GM23338 (cell line): ENCODE data around the gene KLRK1. TPM values are rescaled to one million over a fixed set of nuclear protein-coding genes. Genes with fewer than 3 reads are reported as not detected.
A peak's percentile ranks its signal among the peaks of the same experiment; 100 is the strongest.

Experiments
- ATAC-seq: fragments of 200-7000 bp; cut with Tn5 transposase; 3 replicates; pipeline ENCODE4 v1.9.1; 2020
- DNase-seq: peaks from one replicate; pipeline ENCODE4 v3.0.0-alpha.2; 2015; ENCODE audit warnings: low spot score
- H2AFZ ChIP-seq: fragments of 200-600 bp; sonication (generic); 2 replicates; pipeline ENCODE4 v1.8.0; 2016; ENCODE audit warnings: antibody characterized with exemption, mild to moderate bottlenecking, moderate library complexity
- H3F3A ChIP-seq: fragments of 200-600 bp; sonication (generic); replicated peaks from 2 replicates; pipeline ENCODE4 v1.8.0; 2017; ENCODE audit warnings: antibody characterized with exemption, mixed run types, low read depth
- H3K27ac ChIP-seq: fragments of 200-600 bp; sonication (generic); 2 replicates; pipeline ENCODE4 v1.6.1; 2016; ENCODE audit warnings: low read depth
- H3K27me3 ChIP-seq: fragments of 200-600 bp; sonication (generic); 2 replicates; pipeline ENCODE4 v1.8.0; 2016; ENCODE audit warnings: mild to moderate bottlenecking, mixed run types, moderate library complexity; ENCODE audit not compliant: insufficient read depth
- H3K36me3 ChIP-seq: fragments of 200-600 bp; sonication (generic); 2 replicates; pipeline ENCODE4 v1.8.0; 2016; ENCODE audit warnings: mild to moderate bottlenecking; ENCODE audit not compliant: insufficient read depth
- H3K4me1 ChIP-seq: fragments of 200-600 bp; sonication (generic); 2 replicates; pipeline ENCODE4 v1.8.0; 2016; ENCODE audit warnings: mild to moderate bottlenecking, moderate library complexity; ENCODE audit not compliant: insufficient read depth
- H3K4me2 ChIP-seq: fragments of 200-600 bp; sonication (generic); 2 replicates; pipeline ENCODE4 v1.7.1; 2017; ENCODE audit warnings: mixed run types
- H3K4me3 ChIP-seq: fragments of 200-600 bp; sonication (generic); 2 replicates; pipeline ENCODE4 v1.6.1; 2016; ENCODE audit warnings: mixed run types
- H3K79me2 ChIP-seq: fragments of 200-600 bp; sonication (generic); replicated peaks from 2 replicates; pipeline ENCODE4 v1.8.0; 2017; ENCODE audit warnings: mild to moderate bottlenecking; ENCODE audit not compliant: insufficient read depth
- H3K9me2 ChIP-seq: fragments of 200-600 bp; sonication (generic); 2 replicates; pipeline ENCODE4 v1.8.0; 2017; ENCODE audit not compliant: insufficient read depth
- H4K20me1 ChIP-seq: fragments of 200-600 bp; sonication (generic); replicated peaks from 2 replicates; pipeline ENCODE4 v1.8.0; 2017; ENCODE audit warnings: mild to moderate bottlenecking; ENCODE audit not compliant: insufficient read depth
- H3K27ac Mint-ChIP-seq: 2 replicates; pipeline ENCODE4 v1.8.0; 2020; ENCODE audit warnings: inconsistent platforms, mild to moderate bottlenecking, moderate library complexity, mixed read lengths
- H3K27me3 Mint-ChIP-seq: 3 replicates; pipeline ENCODE4 v1.8.0; 2022; ENCODE audit warnings: low read depth, mild to moderate bottlenecking, moderate library complexity, mixed read lengths, inconsistent platforms; ENCODE audit not compliant: insufficient read depth, poor library complexity
- H3K36me3 Mint-ChIP-seq: 3 replicates; pipeline ENCODE4 v1.8.0; 2021; ENCODE audit warnings: low read depth, mild to moderate bottlenecking, inconsistent platforms, moderate library complexity, mixed read lengths
- H3K4me1 Mint-ChIP-seq: 3 replicates; pipeline ENCODE4 v1.8.0; 2020; ENCODE audit warnings: mild to moderate bottlenecking, inconsistent platforms, mixed read lengths
- H3K4me3 Mint-ChIP-seq: 3 replicates; pipeline ENCODE4 v1.8.0; 2021; ENCODE audit warnings: moderate library complexity, mild to moderate bottlenecking, inconsistent platforms, mixed read lengths
- H3K9me3 Mint-ChIP-seq: 3 replicates; pipeline ENCODE4 v1.8.0; 2020; ENCODE audit warnings: moderate library complexity, mild to moderate bottlenecking, inconsistent platforms, mixed read lengths
- CREB1 ChIP-seq: fragments of 250-450 bp; sonication (Bioruptor Pico); IDR thresholded peaks from 2 replicates; pipeline ENCODE4 v1.5.0; 2020; ENCODE audit warnings: low read depth, mild to moderate bottlenecking, moderate library complexity
- EZH2 ChIP-seq: fragments of 200-600 bp; sonication (generic); IDR thresholded peaks from one replicate; pipeline ENCODE4 v1.8.0; 2017; ENCODE audit warnings: antibody characterized with exemption, mild to moderate bottlenecking, low read depth; ENCODE audit not compliant: unreplicated experiment
- EZH2phosphoT487 ChIP-seq: fragments of 200-600 bp; sonication (generic); IDR thresholded peaks from one replicate; pipeline ENCODE4 v1.8.1; 2018; ENCODE audit warnings: antibody characterized with exemption; ENCODE audit not compliant: unreplicated experiment
- JUNB ChIP-seq: IDR thresholded peaks from one replicate; pipeline ENCODE4 v1.6.1; 2016; ENCODE audit warnings: antibody characterized with exemption; ENCODE audit not compliant: unreplicated experiment
- NANOG ChIP-seq: IDR thresholded peaks from 2 replicates; pipeline ENCODE4 v1.6.1; 2016; ENCODE audit warnings: antibody characterized with exemption, borderline replicate concordance
- POLR2AphosphoS5 ChIP-seq: IDR thresholded peaks from 2 replicates; pipeline ENCODE4 v1.6.1; 2016; ENCODE audit warnings: antibody characterized with exemption, low read depth
- STAT1 ChIP-seq: IDR thresholded peaks from one replicate; pipeline ENCODE4 v1.6.1; 2016; ENCODE audit warnings: antibody characterized with exemption; ENCODE audit not compliant: unreplicated experiment
- ZNF114 ChIP-seq: fragments of 250-450 bp; sonication (Bioruptor Pico); IDR thresholded peaks from 2 replicates; pipeline ENCODE4 v1.5.0; 2020; ENCODE audit warnings: mild to moderate bottlenecking, moderate library complexity
- ZNF331 ChIP-seq: fragments of 250-450 bp; sonication (Bioruptor Pico); IDR thresholded peaks from 2 replicates; pipeline ENCODE4 v1.5.0; 2020; ENCODE audit warnings: low read depth, mild to moderate bottlenecking, moderate library complexity
- polyA plus RNA-seq: library from polyadenylated mRNA; unstranded; fragments of >200 nt; fragmentation: Nextera tagmentation; extraction: Ambion mirVana; gene quantifications from 2 replicates; pipeline ENCODE4 v1.2.1, GENCODE V29; 2016
- total RNA-seq: library from RNA; depleted of rRNA; stranded (reverse); fragments of >200 nt; shearing (Covaris generic); gene quantifications from 2 replicates; pipeline ENCODE4 v1.2.3, GENCODE V29; 2014
- TF ChIP-seq, protein P1 (sequence below), 2 experiments: fragments of 200-600 bp in 1 of 2; sonication (generic) in 1 of 2; conservative IDR thresholded peaks; 2 replicates each; pipeline versions ENCODE4 v1.5.1 to v1.6.1; 2016 to 2017; ENCODE audit warnings: antibody characterized with exemption in 2 of 2, low read depth in 2 of 2, mild to moderate bottlenecking in 2 of 2, moderate library complexity in 1 of 2
- TF ChIP-seq, protein P2 (sequence below): IDR thresholded peaks from one replicate; pipeline ENCODE4 v1.6.1; 2018; ENCODE audit warnings: antibody characterized with exemption; ENCODE audit not compliant: unreplicated experiment
- TF ChIP-seq, protein P3 (sequence below): fragments of 250-450 bp; sonication (Bioruptor Pico); IDR thresholded peaks from 2 replicates; pipeline ENCODE4 v1.5.0; 2020; ENCODE audit warnings: mild to moderate bottlenecking, moderate library complexity
- TF ChIP-seq, protein P4 (sequence below): IDR thresholded peaks from 2 replicates; pipeline ENCODE4 v1.6.1; 2016; ENCODE audit warnings: antibody characterized with exemption

KLRK1 gene
- total and polyA plus RNA-seq, 2 experiments from 2014 or later = not detected

DNA sequence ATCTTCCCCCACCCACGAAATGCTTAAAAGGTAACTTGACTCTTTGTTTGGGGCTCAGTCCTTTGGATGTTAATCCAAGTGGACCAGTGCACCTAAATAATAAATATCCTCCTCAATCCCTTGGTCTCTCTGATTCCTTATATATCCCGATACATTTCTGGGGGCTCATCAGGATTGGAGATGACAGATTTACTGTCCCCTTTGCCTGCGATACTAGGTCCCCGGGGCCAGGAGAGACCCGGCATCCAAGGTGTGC, 26.3 kb downstream of the KLRK1 start (continued):
- TF ChIP-seq, protein P1, sequence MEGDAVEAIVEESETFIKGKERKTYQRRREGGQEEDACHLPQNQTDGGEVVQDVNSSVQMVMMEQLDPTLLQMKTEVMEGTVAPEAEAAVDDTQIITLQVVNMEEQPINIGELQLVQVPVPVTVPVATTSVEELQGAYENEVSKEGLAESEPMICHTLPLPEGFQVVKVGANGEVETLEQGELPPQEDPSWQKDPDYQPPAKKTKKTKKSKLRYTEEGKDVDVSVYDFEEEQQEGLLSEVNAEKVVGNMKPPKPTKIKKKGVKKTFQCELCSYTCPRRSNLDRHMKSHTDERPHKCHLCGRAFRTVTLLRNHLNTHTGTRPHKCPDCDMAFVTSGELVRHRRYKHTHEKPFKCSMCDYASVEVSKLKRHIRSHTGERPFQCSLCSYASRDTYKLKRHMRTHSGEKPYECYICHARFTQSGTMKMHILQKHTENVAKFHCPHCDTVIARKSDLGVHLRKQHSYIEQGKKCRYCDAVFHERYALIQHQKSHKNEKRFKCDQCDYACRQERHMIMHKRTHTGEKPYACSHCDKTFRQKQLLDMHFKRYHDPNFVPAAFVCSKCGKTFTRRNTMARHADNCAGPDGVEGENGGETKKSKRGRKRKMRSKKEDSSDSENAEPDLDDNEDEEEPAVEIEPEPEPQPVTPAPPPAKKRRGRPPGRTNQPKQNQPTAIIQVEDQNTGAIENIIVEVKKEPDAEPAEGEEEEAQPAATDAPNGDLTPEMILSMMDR (conservative IDR thresholded peaks at IDR 0.05; ENCODE audit: low read depth in 2 of 2) = no peak

DNA sequence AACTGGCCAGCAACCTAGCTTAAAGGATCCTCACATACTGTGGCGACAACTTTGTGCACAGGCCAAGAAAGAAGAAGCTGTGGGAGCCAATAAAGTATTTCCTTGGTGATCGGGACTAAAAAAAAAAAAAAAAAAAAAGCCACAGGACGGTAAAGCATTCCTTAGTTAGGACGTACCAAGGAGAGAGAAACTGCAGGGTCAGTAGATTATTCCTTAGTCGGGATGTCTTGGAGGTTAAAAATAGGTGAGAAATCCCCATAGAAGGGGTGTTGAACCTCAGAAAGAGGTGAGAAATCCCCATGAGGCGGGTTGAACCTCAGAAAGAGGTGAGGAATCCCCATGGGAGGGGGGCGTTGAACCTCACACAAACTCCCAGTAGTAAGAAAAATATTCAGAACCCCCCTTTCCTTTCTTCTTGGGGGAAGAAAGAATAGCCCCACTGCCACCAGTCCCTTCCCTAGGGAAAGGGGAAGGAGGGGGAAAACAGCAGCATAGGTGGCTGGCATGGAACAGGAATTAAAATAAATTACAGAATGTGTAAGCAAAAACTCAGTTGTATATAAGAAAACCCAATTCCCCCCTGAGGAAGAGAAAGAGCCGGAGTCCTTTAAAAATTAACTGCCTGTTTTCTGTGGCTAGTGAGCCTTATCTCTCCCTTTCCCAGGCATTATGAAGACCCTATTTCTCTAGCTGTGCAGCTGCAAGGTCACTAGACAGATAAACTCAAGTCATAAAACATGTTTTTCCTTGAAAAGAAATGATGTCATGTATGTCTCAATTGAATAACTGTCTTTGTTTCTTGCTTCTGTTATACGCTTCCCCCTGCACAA, 26.8 kb downstream of the KLRK1 start:
- H3K36me3 ChIP-seq = no peaks in the 10 kb centered on the region
- peaks cover 47% of the 10 kb centered on the region for H3K4me1 ChIP-seq
- H2AFZ ChIP-seq = peak overlapping the region; percentile 25
- H3K9me2 ChIP-seq = no peaks in the 10 kb centered on the region
- H3F3A ChIP-seq = no peaks in the 10 kb centered on the region
- Mint-ChIP-seq H3K9me3 (peaks cover 27% of the 10 kb centered on the region), H3K27me3 (peaks cover 7% of the 10 kb centered on the region), H3K4me1 (peaks cover 25% of the 10 kb centered on the region), H3K36me3 (peaks cover 26% of the 10 kb centered on the region), H3K27ac (peak overlapping the region; percentile 51; the same call in 1 of the 2 replicates), H3K4me3 (peak overlapping the region; percentile 42; the same call in 1 of the 3 replicates)
- H3K4me3 ChIP-seq = no peak overlapping the region
- no peaks in the 10 kb centered on the region for H3K79me2 ChIP-seq
- DNase-seq = peak; percentile 52
- ATAC-seq = no peak
- no peaks in the 10 kb centered on the region for H3K27me3 ChIP-seq
- no peak overlapping the region; the same call in 1 of the 2 replicates for H3K27ac ChIP-seq
- H3K4me2 ChIP-seq = peak overlapping the region; percentile 86
- H4K20me1 ChIP-seq = no peaks in the 10 kb centered on the region
- TF ChIP-seq, protein P2, sequence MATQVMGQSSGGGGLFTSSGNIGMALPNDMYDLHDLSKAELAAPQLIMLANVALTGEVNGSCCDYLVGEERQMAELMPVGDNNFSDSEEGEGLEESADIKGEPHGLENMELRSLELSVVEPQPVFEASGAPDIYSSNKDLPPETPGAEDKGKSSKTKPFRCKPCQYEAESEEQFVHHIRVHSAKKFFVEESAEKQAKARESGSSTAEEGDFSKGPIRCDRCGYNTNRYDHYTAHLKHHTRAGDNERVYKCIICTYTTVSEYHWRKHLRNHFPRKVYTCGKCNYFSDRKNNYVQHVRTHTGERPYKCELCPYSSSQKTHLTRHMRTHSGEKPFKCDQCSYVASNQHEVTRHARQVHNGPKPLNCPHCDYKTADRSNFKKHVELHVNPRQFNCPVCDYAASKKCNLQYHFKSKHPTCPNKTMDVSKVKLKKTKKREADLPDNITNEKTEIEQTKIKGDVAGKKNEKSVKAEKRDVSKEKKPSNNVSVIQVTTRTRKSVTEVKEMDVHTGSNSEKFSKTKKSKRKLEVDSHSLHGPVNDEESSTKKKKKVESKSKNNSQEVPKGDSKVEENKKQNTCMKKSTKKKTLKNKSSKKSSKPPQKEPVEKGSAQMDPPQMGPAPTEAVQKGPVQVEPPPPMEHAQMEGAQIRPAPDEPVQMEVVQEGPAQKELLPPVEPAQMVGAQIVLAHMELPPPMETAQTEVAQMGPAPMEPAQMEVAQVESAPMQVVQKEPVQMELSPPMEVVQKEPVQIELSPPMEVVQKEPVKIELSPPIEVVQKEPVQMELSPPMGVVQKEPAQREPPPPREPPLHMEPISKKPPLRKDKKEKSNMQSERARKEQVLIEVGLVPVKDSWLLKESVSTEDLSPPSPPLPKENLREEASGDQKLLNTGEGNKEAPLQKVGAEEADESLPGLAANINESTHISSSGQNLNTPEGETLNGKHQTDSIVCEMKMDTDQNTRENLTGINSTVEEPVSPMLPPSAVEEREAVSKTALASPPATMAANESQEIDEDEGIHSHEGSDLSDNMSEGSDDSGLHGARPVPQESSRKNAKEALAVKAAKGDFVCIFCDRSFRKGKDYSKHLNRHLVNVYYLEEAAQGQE = no peak
- TF ChIP-seq CREB1 (CRISPR knock-in tag) = no peak
- no peak for TF ChIP-seq STAT1
- no peak for TF ChIP-seq NANOG
- TF ChIP-seq EZH2phosphoT487 = no peak
- no peak for TF ChIP-seq EZH2
- no peak for TF ChIP-seq ZNF114 (CRISPR knock-in tag)
- no peak for TF ChIP-seq JUNB
- TF ChIP-seq, protein P3, sequence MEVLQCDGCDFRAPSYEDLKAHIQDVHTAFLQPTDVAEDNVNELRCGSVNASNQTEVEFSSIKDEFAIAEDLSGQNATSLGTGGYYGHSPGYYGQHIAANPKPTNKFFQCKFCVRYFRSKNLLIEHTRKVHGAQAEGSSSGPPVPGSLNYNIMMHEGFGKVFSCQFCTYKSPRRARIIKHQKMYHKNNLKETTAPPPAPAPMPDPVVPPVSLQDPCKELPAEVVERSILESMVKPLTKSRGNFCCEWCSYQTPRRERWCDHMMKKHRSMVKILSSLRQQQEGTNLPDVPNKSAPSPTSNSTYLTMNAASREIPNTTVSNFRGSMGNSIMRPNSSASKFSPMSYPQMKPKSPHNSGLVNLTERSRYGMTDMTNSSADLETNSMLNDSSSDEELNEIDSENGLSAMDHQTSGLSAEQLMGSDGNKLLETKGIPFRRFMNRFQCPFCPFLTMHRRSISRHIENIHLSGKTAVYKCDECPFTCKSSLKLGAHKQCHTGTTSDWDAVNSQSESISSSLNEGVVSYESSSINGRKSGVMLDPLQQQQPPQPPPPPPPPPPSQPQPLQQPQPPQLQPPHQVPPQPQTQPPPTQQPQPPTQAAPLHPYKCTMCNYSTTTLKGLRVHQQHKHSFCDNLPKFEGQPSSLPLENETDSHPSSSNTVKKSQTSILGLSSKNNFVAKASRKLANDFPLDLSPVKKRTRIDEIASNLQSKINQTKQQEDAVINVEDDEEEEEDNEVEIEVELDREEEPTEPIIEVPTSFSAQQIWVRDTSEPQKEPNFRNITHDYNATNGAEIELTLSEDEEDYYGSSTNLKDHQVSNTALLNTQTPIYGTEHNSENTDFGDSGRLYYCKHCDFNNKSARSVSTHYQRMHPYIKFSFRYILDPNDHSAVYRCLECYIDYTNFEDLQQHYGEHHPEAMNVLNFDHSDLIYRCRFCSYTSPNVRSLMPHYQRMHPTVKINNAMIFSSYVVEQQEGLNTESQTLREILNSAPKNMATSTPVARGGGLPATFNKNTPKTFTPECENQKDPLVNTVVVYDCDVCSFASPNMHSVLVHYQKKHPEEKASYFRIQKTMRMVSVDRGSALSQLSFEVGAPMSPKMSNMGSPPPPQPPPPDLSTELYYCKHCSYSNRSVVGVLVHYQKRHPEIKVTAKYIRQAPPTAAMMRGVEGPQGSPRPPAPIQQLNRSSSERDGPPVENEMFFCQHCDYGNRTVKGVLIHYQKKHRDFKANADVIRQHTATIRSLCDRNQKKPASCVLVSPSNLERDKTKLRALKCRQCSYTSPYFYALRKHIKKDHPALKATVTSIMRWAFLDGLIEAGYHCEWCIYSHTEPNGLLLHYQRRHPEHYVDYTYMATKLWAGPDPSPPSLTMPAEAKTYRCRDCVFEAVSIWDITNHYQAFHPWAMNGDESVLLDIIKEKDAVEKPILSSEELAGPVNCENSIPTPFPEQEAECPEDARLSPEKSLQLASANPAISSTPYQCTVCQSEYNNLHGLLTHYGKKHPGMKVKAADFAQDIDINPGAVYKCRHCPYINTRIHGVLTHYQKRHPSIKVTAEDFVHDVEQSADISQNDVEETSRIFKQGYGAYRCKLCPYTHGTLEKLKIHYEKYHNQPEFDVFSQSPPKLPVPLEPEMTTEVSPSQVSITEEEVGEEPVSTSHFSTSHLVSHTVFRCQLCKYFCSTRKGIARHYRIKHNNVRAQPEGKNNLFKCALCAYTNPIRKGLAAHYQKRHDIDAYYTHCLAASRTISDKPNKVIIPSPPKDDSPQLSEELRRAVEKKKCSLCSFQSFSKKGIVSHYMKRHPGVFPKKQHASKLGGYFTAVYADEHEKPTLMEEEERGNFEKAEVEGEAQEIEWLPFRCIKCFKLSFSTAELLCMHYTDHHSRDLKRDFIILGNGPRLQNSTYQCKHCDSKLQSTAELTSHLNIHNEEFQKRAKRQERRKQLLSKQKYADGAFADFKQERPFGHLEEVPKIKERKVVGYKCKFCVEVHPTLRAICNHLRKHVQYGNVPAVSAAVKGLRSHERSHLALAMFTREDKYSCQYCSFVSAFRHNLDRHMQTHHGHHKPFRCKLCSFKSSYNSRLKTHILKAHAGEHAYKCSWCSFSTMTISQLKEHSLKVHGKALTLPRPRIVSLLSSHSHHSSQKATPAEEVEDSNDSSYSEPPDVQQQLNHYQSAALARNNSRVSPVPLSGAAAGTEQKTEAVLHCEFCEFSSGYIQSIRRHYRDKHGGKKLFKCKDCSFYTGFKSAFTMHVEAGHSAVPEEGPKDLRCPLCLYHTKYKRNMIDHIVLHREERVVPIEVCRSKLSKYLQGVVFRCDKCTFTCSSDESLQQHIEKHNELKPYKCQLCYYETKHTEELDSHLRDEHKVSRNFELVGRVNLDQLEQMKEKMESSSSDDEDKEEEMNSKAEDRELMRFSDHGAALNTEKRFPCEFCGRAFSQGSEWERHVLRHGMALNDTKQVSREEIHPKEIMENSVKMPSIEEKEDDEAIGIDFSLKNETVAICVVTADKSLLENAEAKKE (CRISPR knock-in tag) = no peak
- no peak for TF ChIP-seq ZNF331 (CRISPR knock-in tag)
- TF ChIP-seq POLR2AphosphoS5 = no peak
- TF ChIP-seq, protein P4, sequence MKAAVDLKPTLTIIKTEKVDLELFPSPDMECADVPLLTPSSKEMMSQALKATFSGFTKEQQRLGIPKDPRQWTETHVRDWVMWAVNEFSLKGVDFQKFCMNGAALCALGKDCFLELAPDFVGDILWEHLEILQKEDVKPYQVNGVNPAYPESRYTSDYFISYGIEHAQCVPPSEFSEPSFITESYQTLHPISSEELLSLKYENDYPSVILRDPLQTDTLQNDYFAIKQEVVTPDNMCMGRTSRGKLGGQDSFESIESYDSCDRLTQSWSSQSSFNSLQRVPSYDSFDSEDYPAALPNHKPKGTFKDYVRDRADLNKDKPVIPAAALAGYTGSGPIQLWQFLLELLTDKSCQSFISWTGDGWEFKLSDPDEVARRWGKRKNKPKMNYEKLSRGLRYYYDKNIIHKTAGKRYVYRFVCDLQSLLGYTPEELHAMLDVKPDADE = no peak
